ENCODE measurements around the gene UBXN11.

UBXN11 gene

DNA sequence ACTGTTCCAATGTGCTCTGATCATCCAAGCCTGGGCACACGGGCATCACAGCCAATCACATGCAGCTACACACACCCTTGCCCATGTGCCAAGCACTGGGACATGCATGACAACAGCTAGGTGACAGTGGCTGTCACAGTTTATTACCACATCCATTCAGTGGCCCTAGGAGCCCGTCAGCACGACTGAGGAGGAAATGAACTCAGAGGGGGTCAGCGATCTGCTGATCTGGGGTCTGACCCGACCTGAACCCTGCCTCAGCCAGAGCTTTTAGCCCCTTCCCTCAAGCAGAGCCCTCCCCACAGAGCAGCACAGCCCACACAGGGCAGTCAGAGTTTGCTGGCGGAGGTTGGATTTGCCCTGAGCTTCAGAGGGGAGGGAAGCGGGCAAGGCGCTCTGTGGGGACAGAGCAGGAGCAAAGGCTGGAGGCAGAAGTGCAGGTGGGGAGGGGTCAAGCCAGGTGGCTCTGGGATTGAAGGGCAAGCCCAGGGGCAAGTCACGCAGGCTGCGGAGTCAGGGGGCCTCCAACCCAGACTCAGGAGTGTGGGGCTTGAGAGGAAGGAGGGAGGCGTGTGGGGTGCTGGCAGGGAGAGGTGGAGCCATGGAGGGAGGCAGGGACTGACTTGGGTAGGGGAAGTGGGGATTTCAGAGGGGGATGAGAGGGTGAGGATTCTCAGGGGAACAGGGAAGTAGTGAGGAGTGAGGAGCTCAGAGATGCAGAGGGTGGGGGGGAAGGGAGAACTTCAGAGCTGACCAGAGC is 16.1 kb downstream of the UBXN11 start:
- TF ChIP-seq, protein P1, sequence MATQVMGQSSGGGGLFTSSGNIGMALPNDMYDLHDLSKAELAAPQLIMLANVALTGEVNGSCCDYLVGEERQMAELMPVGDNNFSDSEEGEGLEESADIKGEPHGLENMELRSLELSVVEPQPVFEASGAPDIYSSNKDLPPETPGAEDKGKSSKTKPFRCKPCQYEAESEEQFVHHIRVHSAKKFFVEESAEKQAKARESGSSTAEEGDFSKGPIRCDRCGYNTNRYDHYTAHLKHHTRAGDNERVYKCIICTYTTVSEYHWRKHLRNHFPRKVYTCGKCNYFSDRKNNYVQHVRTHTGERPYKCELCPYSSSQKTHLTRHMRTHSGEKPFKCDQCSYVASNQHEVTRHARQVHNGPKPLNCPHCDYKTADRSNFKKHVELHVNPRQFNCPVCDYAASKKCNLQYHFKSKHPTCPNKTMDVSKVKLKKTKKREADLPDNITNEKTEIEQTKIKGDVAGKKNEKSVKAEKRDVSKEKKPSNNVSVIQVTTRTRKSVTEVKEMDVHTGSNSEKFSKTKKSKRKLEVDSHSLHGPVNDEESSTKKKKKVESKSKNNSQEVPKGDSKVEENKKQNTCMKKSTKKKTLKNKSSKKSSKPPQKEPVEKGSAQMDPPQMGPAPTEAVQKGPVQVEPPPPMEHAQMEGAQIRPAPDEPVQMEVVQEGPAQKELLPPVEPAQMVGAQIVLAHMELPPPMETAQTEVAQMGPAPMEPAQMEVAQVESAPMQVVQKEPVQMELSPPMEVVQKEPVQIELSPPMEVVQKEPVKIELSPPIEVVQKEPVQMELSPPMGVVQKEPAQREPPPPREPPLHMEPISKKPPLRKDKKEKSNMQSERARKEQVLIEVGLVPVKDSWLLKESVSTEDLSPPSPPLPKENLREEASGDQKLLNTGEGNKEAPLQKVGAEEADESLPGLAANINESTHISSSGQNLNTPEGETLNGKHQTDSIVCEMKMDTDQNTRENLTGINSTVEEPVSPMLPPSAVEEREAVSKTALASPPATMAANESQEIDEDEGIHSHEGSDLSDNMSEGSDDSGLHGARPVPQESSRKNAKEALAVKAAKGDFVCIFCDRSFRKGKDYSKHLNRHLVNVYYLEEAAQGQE (IDR thresholded peaks at IDR 0.05; ENCODE audit: insufficient read depth in 1 of 2, low read depth in 2 of 2, low read length in 2 of 2), result no peak
- no peak for TF ChIP-seq SIN3A (IDR thresholded peaks at IDR 0.05; ENCODE audit: borderline replicate concordance, insufficient read depth, low read length)
- no peak for TF ChIP-seq FOXP2 (optimal IDR thresholded peaks at IDR 0.05; ENCODE audit: borderline replicate concordance, extremely low read depth, extremely low read length, insufficient read depth)
- TF ChIP-seq POLR2AphosphoS5 (IDR thresholded peaks at IDR 0.05; ENCODE audit: low read depth, low read length), result no peak
- TF ChIP-seq TAF1 (IDR thresholded peaks at IDR 0.05; ENCODE audit: borderline replicate concordance, insufficient read depth, low read length), result no peak

DNA sequence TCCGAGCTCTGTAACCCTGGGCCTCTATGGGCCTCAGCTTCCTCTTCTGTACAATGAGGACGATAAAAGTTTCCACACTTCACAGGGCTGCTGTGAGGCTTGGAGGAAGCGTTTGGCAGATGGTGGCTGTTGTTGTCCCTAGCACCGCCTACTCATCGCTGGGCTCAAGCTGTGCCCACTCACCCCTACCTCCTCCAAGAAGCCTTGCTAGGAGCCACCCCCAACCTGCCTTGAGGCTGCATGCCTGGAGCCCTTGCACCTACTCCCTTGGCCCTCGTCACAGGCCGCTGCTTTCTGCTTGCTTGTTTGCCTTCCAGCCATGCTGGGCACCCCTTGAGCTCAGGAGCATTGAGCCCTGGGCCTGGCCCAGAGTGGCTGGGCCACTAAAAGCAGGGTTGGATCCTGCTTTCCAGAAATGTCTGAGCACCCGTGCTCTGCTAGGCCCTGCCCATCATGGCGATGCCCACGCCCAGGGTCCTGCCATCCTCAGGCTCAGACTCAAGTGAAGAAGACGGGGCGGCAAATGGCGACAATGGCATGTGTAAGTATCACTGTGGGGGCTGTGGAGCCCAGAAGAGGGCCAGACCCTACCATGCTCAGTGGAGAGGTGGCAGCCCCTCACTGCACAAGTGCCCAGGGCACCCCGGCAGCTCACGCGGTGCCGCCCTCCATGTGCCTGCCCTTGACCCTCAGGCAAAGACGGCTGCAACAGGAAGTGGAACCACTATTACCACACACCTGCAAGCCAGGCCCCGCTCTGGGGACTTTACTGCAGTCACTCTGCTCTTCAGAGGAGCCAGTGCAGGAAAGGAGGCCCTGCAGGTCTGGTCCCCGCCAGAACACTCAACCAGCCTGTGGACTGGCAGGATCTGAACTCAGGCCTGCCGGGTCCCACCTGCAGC is 17.0 kb downstream of the UBXN11 start:
- no peak for TF ChIP-seq POLR2AphosphoS5 (IDR thresholded peaks at IDR 0.05; ENCODE audit: low read depth, low read length)
- TF ChIP-seq FOXP2 (optimal IDR thresholded peaks at IDR 0.05; ENCODE audit: borderline replicate concordance, extremely low read depth, extremely low read length, insufficient read depth), result no peak
- TF ChIP-seq SIN3A (IDR thresholded peaks at IDR 0.05; ENCODE audit: borderline replicate concordance, insufficient read depth, low read length), result no peak
- TF ChIP-seq, protein P1 (IDR thresholded peaks at IDR 0.05; ENCODE audit: insufficient read depth in 1 of 2, low read depth in 2 of 2, low read length in 2 of 2), result no peak
- no peak for TF ChIP-seq TAF1 (IDR thresholded peaks at IDR 0.05; ENCODE audit: borderline replicate concordance, insufficient read depth, low read length)

- TF ChIP-seq TAF1 (IDR thresholded peaks at IDR 0.05; ENCODE audit: borderline replicate concordance, insufficient read depth, low read length), result no peak
- TF ChIP-seq, protein P1 (IDR thresholded peaks at IDR 0.05; ENCODE audit: insufficient read depth in 1 of 2, low read depth in 2 of 2, low read length in 2 of 2), result no peak
Observed at GRCh38 chr1:26288311-26288941, 18.0 kb downstream of the UBXN11 start.

- no peak for TF ChIP-seq SIN3A (IDR thresholded peaks at IDR 0.05; ENCODE audit: borderline replicate concordance, insufficient read depth, low read length)
- no peak for TF ChIP-seq POLR2AphosphoS5 (IDR thresholded peaks at IDR 0.05; ENCODE audit: low read depth, low read length)
- no peak for TF ChIP-seq TAF1 (IDR thresholded peaks at IDR 0.05; ENCODE audit: borderline replicate concordance, insufficient read depth, low read length)
- TF ChIP-seq, protein P1 (IDR thresholded peaks at IDR 0.05; ENCODE audit: insufficient read depth in 1 of 2, low read depth in 2 of 2, low read length in 2 of 2), result no peak
- no peak for TF ChIP-seq FOXP2 (optimal IDR thresholded peaks at IDR 0.05; ENCODE audit: borderline replicate concordance, extremely low read depth, extremely low read length, insufficient read depth)
Observed at GRCh38 chr1:26287811-26288210, 18.6 kb downstream of the UBXN11 start.

All from PFSK-1 (cell line).